Activated CD4-positive, alpha-beta T cell treated with anti-CD3 and anti-CD28 coated beads, Interleukin-2, Interleukin-4, amounts not matched to agents 100 ng/mL and 50 ng/mL, durations not matched to agents 16 hours and 8 hours (primary cell): ENCODE results near the gene TM4SF5.

Source experiments
- DNase-seq: peaks from one replicate; pipeline ENCODE4 v3.0.0-alpha.2; 2020; ENCODE audit warnings: low spot score

TM4SF5 gene

GRCh38 chr17:4771519-4772234 lies at the start of gene TM4SF5:
TSS of gene TM4SF5 (plus strand) at chr17:4771886. CDS start at chr17:4771923, 37 bp downstream.
- no peak for DNase-seq

- no peak for DNase-seq
Measured at GRCh38 chr17:4722678-4723240, 48.9 kb upstream of the TM4SF5 start.

- no peak for DNase-seq
Measured at GRCh38 chr17:4724650-4725049, 47.0 kb upstream of the TM4SF5 start.

- DNase-seq, result no peak
Measured at GRCh38 chr17:4725646-4726310, 45.9 kb upstream of the TM4SF5 start.

GRCh38 chr17:4728124-4728523 lies 43.6 kb upstream of the TM4SF5 start:
- peak; percentile 76 for DNase-seq

GRCh38 chr17:4733073-4733531 lies 38.6 kb upstream of the TM4SF5 start:
- no peak for DNase-seq

- no peak for DNase-seq
Measured at GRCh38 chr17:4734857-4735475, 36.7 kb upstream of the TM4SF5 start.

GRCh38 chr17:4735876-4736651 lies 35.6 kb upstream of the TM4SF5 start:
- no peak for DNase-seq

GRCh38 chr17:4738136-4739121 lies 33.3 kb upstream of the TM4SF5 start:
- DNase-seq, result no peak

GRCh38 chr17:4739122-4740024 lies 32.3 kb upstream of the TM4SF5 start, which contains the start of the genes CXCL16 and ZMYND15:
TSS of gene CXCL16 (minus strand) at chr17:4739928. CDS start at chr17:4739339, 589 bp downstream.
TSS of gene ZMYND15 (plus strand) at chr17:4739833. CDS start at chr17:4740549, 716 bp downstream.
- DNase-seq, result no peak

GRCh38 chr17:4740025-4740351 lies 31.7 kb upstream of the TM4SF5 start:
- no peak for DNase-seq

GRCh38 chr17:4740584-4740983 lies 31.1 kb upstream of the TM4SF5 start:
- DNase-seq, result no peak

GRCh38 chr17:4741544-4741943 lies 30.1 kb upstream of the TM4SF5 start:
- no peak for DNase-seq

- no peak for DNase-seq
Measured at GRCh38 chr17:4742133-4742532, 29.6 kb upstream of the TM4SF5 start.

- DNase-seq, result no peak
Measured at GRCh38 chr17:4742629-4743028, 29.1 kb upstream of the TM4SF5 start.

- DNase-seq, result no peak
Measured at GRCh38 chr17:4743216-4743615, 28.5 kb upstream of the TM4SF5 start.

- no peak for DNase-seq
Measured at GRCh38 chr17:4743898-4744297, 27.8 kb upstream of the TM4SF5 start.

GRCh38 chr17:4744999-4745969 lies 26.4 kb upstream of the TM4SF5 start:
- no peak for DNase-seq
